MM.1S (cell line): ENCODE measurements around the gene MFSD6L.

ENCODE experiments used
- DNase-seq: peaks from one replicate; pipeline ENCODE4 v3.0.0-alpha.2; 2015
- H2AFZ ChIP-seq: fragments of 300-600 bp; sonication (generic); 2 replicates; pipeline ENCODE4 v1.6.0; 2016; ENCODE audit warnings: antibody characterized with exemption, low read length
- H3F3A ChIP-seq: fragments of 300-600 bp; sonication (generic); 2 replicates; pipeline ENCODE4 v1.6.1; 2016; ENCODE audit warnings: mild to moderate bottlenecking, antibody characterized with exemption, low read length, moderate library complexity, mixed read lengths; ENCODE audit not compliant: insufficient read depth
- H3K27ac ChIP-seq: fragments of 300-600 bp; sonication (generic); 2 replicates; pipeline ENCODE4 v1.5.1; 2016; ENCODE audit warnings: mild to moderate bottlenecking, low read length
- H3K27me3 ChIP-seq: fragments of 300-600 bp; sonication (generic); replicated peaks from 2 replicates; pipeline ENCODE4 v1.6.0; 2016; ENCODE audit warnings: low read length; ENCODE audit not compliant: insufficient read depth
- H3K36me3 ChIP-seq: fragments of 300-600 bp; sonication (generic); replicated peaks from 2 replicates; pipeline ENCODE4 v1.6.1; 2016; ENCODE audit warnings: mild to moderate bottlenecking, low read length, mixed read lengths; ENCODE audit not compliant: insufficient read depth
- H3K4me1 ChIP-seq: fragments of 300-600 bp; sonication (generic); 2 replicates; pipeline ENCODE4 v1.6.1; 2016; ENCODE audit warnings: low read length, mixed read lengths
- H3K4me2 ChIP-seq: fragments of 300-600 bp; sonication (generic); 2 replicates; pipeline ENCODE4 v1.6.0; 2016; ENCODE audit warnings: low read depth, low read length
- H3K4me3 ChIP-seq: fragments of 300-600 bp; sonication (generic); 2 replicates; pipeline ENCODE4 v1.5.1; 2016; ENCODE audit warnings: low read length, mixed read lengths
- H3K79me2 ChIP-seq: fragments of 300-600 bp; sonication (generic); 2 replicates; pipeline ENCODE4 v1.6.1; 2016; ENCODE audit warnings: mixed run types, low read length, mixed read lengths
- H3K9ac ChIP-seq: fragments of 300-600 bp; sonication (generic); 2 replicates; pipeline ENCODE4 v1.6.1; 2016; ENCODE audit warnings: low read length, mixed read lengths
- H3K9me2 ChIP-seq: fragments of 300-600 bp; sonication (generic); replicated peaks from 2 replicates; pipeline ENCODE4 v1.6.1; 2016; ENCODE audit warnings: mild to moderate bottlenecking, low read length, mixed read lengths; ENCODE audit not compliant: insufficient read depth
- H3K9me3 ChIP-seq: fragments of 300-600 bp; sonication (generic); replicated peaks from 2 replicates; pipeline ENCODE4 v1.6.1; 2016; ENCODE audit warnings: mild to moderate bottlenecking, low read length, mixed read lengths; ENCODE audit not compliant: insufficient read depth
- H4K20me1 ChIP-seq: fragments of 300-600 bp; sonication (generic); 2 replicates; pipeline ENCODE4 v1.6.1; 2016; ENCODE audit warnings: mild to moderate bottlenecking, low read length, moderate library complexity, mixed read lengths; ENCODE audit not compliant: insufficient read depth
- EZH2 ChIP-seq: fragments of 300-600 bp; sonication (generic); optimal IDR thresholded peaks from 2 replicates; pipeline ENCODE3; 2017; ENCODE audit warnings: low read depth, mild to moderate bottlenecking, antibody characterized with exemption, low read length, mixed read lengths
- EZH2phosphoT487 ChIP-seq: fragments of 300-600 bp; sonication (generic); IDR thresholded peaks from 2 replicates; pipeline ENCODE4 v1.6.1; 2018; ENCODE audit warnings: antibody characterized with exemption, low read length
- TF ChIP-seq, protein P1 (sequence below): fragments of 300-600 bp; sonication (generic); IDR thresholded peaks from 2 replicates; pipeline ENCODE4 v1.5.1; 2016; ENCODE audit warnings: antibody characterized with exemption, low read length, mixed read lengths

MFSD6L gene

DNA sequence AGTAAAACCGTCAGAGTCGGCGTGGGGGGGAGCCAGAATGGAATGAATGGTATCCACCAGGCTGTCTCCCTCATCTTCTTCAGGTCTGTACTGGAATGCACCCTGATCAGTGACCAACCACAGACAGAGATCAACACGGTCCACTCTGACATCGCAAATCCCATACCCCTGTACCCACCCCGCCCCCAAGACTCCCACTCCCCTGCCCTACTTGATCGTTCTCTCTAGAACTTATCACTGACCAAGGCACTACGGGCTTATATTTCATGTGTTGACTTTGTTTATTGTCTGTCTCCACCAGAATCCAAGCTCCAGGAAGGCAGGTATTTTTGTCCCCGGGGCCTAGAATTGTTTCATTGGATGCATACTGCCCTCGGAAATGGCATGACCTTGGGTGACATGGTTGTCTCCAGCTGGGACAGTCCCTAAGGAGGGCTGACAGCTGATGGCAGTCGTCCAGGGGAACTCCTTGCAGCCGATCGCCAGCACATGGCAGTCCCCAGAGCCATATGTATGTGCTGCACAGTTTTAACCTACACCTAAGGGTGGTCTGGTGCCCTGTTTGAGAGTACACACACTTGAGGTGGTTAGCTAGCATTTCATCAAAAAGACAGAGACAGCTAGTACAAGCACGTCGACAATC is 526 bp upstream of the MFSD6L start:
- no peak overlapping the region for H3K27ac ChIP-seq
- H2AFZ ChIP-seq = no peak overlapping the region
- H3F3A ChIP-seq = no peaks in the 10 kb centered on the region
- no peak for DNase-seq
- H3K27me3 ChIP-seq = no peaks in the 10 kb centered on the region
- no peak overlapping the region for H3K9ac ChIP-seq
- no peaks in the 10 kb centered on the region for H3K4me1 ChIP-seq
- no peaks in the 10 kb centered on the region for H3K36me3 ChIP-seq
- H4K20me1 ChIP-seq = no peaks in the 10 kb centered on the region
- H3K4me3 ChIP-seq = no peak overlapping the region
- H3K79me2 ChIP-seq = no peaks in the 10 kb centered on the region
- no peaks in the 10 kb centered on the region for H3K9me3 ChIP-seq
- H3K4me2 ChIP-seq = no peak overlapping the region
- no peaks in the 10 kb centered on the region for H3K9me2 ChIP-seq
- TF ChIP-seq, protein P1, sequence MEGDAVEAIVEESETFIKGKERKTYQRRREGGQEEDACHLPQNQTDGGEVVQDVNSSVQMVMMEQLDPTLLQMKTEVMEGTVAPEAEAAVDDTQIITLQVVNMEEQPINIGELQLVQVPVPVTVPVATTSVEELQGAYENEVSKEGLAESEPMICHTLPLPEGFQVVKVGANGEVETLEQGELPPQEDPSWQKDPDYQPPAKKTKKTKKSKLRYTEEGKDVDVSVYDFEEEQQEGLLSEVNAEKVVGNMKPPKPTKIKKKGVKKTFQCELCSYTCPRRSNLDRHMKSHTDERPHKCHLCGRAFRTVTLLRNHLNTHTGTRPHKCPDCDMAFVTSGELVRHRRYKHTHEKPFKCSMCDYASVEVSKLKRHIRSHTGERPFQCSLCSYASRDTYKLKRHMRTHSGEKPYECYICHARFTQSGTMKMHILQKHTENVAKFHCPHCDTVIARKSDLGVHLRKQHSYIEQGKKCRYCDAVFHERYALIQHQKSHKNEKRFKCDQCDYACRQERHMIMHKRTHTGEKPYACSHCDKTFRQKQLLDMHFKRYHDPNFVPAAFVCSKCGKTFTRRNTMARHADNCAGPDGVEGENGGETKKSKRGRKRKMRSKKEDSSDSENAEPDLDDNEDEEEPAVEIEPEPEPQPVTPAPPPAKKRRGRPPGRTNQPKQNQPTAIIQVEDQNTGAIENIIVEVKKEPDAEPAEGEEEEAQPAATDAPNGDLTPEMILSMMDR = no peak
- TF ChIP-seq EZH2 (no peak), EZH2phosphoT487 (no peak)

DNA sequence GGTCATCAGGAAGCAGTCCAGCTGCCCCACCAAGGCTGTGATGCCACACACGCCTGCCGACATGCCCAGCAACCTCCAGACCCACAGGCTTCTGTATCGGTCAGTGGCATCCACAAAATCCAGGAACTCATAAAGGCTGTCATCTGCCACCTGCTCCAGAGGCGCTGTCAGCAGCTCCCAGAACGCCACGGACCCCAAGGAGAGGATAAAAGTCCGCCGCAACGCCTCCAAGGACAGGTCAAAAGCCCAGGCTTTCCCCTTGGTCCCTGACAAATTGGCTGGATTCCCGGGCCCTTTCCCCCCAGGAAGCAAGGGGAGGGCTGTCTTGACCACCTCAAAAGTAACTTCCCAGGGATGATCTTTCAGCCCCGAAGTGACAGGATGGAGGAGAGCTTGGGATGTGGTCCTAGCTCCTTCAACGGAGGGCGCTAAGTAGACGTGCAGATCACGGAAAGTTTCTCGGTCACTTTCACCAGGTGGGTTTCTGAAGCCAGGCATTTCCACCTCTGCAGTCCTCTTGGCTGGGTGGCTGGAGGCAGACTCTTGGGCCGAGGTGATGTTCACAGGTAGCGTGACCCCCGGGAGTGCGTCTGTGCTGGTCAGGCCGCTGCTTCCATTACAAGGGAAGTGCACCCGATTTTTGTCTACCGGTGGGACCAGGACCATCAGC is 854 bp downstream of the MFSD6L start:
- DNase-seq = no peak
- H3K27me3 ChIP-seq = no peaks in the 10 kb centered on the region
- H3K9ac ChIP-seq = no peak overlapping the region
- TF ChIP-seq EZH2 (no peak), EZH2phosphoT487 (no peak)
- TF ChIP-seq, protein P1 = no peak
- no peak overlapping the region for H3K4me2 ChIP-seq
- no peak overlapping the region for H3K4me3 ChIP-seq
- H3K79me2 ChIP-seq = no peaks in the 10 kb centered on the region
- H3K9me2 ChIP-seq = no peaks in the 10 kb centered on the region
- no peaks in the 10 kb centered on the region for H3K4me1 ChIP-seq
- no peak overlapping the region for H3K27ac ChIP-seq
- H4K20me1 ChIP-seq = no peaks in the 10 kb centered on the region
- no peaks in the 10 kb centered on the region for H3K36me3 ChIP-seq
- no peak overlapping the region for H2AFZ ChIP-seq
- H3F3A ChIP-seq = no peaks in the 10 kb centered on the region
- H3K9me3 ChIP-seq = no peaks in the 10 kb centered on the region

DNA sequence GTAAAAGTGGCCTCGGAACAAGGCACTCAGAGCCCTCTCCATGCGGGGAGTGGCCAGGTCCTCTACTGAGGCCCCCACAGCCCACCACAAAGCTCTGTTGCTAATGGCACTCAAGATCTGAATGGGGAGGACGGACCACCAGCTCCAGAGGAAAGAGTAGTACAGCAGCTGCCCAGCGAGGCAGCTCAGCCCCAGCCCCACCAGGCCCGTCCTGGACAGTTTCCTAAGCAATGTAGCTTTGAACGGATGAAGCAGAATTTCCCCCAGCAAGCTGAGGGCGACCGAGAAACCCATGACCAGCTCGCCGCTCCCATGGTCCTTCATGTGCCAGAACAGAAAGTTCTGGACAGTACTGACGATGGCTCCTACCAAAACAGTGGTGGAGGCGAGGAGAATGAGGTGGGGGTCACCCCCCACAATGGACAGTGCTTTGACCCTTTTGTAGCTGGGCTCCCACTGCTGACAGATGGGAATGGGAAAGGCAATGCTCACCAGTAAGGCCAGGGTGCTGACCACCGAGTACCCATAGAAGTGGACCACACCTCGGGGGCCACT is 1.5 kb downstream of the MFSD6L start:
- no peaks in the 10 kb centered on the region for H3F3A ChIP-seq
- H3K4me2 ChIP-seq = no peak overlapping the region
- H2AFZ ChIP-seq = no peak overlapping the region
- no peak overlapping the region for H3K27ac ChIP-seq
- no peaks in the 10 kb centered on the region for H3K9me2 ChIP-seq
- no peaks in the 10 kb centered on the region for H3K9me3 ChIP-seq
- no peak for DNase-seq
- H3K79me2 ChIP-seq = no peaks in the 10 kb centered on the region
- H3K4me3 ChIP-seq = no peak overlapping the region
- no peak overlapping the region for H3K9ac ChIP-seq
- H4K20me1 ChIP-seq = no peaks in the 10 kb centered on the region
- TF ChIP-seq EZH2phosphoT487 = no peak
- H3K4me1 ChIP-seq = no peaks in the 10 kb centered on the region
- H3K36me3 ChIP-seq = no peaks in the 10 kb centered on the region
- no peaks in the 10 kb centered on the region for H3K27me3 ChIP-seq

DNA sequence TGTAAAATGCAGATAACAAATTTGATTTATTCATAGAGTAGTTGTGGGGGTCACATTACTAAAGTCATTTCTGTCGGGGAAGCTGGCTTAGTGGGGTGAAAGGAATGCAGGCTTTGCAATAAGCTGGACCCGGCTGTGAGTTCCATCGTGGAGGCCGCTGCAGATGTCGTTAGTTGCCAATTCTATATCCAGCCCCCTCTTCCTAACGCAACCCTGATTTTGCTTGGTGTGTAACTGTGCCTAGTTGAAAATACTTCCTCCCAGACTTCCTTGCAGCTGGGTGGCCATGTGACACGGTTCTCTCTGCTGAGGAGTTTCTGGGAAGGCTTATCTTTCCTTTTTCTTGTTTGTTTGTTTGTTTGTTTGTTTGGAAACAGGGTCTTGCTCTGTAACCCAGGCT is 4.5 kb downstream of the MFSD6L start:
- Histone ChIP-seq H3K9me3 (no peaks in the 10 kb centered on the region), H2AFZ (no peak overlapping the region), H3K9ac (no peak overlapping the region), H4K20me1 (no peaks in the 10 kb centered on the region), H3F3A (no peaks in the 10 kb centered on the region), H3K36me3 (no peaks in the 10 kb centered on the region), H3K4me3 (no peak overlapping the region), H3K4me1 (no peaks in the 10 kb centered on the region), H3K79me2 (no peaks in the 10 kb centered on the region), H3K9me2 (no peaks in the 10 kb centered on the region), H3K27me3 (no peaks in the 10 kb centered on the region), H3K27ac (no peak overlapping the region), H3K4me2 (no peak overlapping the region)
- TF ChIP-seq, protein P1 = no peak
- TF ChIP-seq EZH2phosphoT487 = no peak
- TF ChIP-seq EZH2 = no peak
- no peak for DNase-seq
